GM12865 (cell line): ENCODE measurements around the gene PTER.

Experiments used
- DNase-seq: peaks from one replicate; pipeline ENCODE4 v3.0.0; 2010; ENCODE audit warnings: low read depth
- H3K4me3 ChIP-seq: 2 replicates; pipeline ENCODE4 v1.5.1; 2011; ENCODE audit warnings: mild to moderate bottlenecking, low read depth, low read length, control low read depth
- TF ChIP-seq, protein P1 (sequence below): IDR thresholded peaks from 2 replicates; pipeline ENCODE4 v1.5.1; 2011; ENCODE audit warnings: low read length, control low read depth, low read depth, inconsistent platforms; ENCODE audit not compliant: insufficient read depth; ENCODE audit errors: missing control alignments

The PTER gene

DNA sequence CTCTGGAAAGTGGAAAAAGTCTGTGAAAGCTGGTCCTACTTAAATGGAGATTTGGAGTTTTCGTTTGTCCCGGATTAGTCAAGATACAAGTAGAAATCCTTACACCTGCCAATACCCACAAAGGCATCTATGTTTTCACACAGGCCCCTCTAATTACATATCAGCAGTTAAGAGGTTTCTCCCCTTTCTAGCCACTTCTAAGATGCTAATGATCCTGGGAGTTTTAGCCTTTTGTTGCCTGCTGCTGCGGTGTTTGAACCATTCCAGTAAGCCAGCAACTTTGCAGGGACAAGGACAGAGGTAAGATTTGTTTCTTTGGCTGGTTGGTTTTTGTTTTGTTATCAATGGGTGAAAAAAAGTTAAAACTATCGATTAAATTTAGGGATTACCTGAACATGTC lies 90.6 kb downstream of the PTER start:
- DNase-seq: no peak
- no peak overlapping the region for H3K4me3 ChIP-seq
- TF ChIP-seq, protein P1, sequence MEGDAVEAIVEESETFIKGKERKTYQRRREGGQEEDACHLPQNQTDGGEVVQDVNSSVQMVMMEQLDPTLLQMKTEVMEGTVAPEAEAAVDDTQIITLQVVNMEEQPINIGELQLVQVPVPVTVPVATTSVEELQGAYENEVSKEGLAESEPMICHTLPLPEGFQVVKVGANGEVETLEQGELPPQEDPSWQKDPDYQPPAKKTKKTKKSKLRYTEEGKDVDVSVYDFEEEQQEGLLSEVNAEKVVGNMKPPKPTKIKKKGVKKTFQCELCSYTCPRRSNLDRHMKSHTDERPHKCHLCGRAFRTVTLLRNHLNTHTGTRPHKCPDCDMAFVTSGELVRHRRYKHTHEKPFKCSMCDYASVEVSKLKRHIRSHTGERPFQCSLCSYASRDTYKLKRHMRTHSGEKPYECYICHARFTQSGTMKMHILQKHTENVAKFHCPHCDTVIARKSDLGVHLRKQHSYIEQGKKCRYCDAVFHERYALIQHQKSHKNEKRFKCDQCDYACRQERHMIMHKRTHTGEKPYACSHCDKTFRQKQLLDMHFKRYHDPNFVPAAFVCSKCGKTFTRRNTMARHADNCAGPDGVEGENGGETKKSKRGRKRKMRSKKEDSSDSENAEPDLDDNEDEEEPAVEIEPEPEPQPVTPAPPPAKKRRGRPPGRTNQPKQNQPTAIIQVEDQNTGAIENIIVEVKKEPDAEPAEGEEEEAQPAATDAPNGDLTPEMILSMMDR: no peak

DNA sequence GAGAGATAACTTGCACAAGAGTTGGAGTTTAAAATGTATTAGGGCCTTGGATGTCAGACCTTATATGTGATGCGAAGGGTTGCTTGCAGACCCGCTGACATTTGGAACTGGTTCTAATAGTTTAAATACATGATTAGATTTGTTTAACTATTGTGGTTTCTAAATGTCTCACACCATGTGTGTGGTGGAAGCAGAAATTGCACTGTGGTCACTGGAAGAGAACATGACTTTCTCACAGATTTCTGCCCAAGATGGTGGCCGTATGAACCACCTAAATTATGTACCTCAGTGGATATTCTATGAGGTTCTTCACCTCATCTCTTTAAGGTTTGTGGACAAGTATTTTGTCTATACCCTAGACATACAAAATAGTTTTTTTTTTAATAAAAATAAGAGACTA lies 93.0 kb downstream of the PTER start:
- TF ChIP-seq, protein P1: no peak
- no peak overlapping the region for H3K4me3 ChIP-seq
- DNase-seq: peak; percentile 10

DNA sequence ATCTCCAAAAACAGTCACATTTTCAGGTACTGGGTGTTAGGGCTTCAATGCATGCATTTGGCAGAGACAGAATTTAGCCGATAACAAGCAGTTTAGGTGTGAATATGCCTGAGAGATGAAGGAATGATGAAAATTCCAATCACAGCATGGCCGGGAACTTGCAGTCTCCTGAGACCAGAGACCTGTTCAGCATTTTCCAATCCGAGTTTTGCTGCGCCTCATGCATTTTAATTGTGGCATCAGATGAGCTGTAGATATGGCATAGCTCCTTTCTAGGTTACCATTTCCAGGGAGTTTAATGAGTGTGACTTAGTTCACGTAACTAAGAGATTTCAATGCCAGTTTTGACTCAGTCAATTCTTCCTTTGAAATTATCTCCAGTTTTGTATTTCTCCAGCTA lies 99.3 kb downstream of the PTER start:
- TF ChIP-seq, protein P1: no peak
- DNase-seq: no peak
- H3K4me3 ChIP-seq: no peak overlapping the region

DNA sequence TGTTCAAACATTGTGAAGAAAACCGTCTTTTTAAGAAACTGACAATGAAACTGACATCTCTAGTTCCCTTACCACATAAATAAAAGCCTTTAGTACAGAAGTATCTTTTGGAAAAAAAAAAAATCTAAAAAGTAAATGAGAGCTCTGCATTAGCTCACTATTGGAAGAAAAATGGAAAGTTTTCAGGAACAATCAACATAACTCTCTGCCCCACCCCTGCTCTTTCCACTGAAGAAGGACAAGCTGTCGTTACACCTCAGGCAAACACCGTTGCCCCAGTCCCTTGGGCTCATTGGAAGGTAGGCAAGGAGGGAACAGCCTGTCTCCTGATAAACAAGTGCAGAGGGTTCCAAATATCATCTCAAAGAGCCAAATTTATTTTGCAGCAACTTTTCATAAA lies 107.3 kb downstream of the PTER start:
- TF ChIP-seq, protein P1: no peak

DNA sequence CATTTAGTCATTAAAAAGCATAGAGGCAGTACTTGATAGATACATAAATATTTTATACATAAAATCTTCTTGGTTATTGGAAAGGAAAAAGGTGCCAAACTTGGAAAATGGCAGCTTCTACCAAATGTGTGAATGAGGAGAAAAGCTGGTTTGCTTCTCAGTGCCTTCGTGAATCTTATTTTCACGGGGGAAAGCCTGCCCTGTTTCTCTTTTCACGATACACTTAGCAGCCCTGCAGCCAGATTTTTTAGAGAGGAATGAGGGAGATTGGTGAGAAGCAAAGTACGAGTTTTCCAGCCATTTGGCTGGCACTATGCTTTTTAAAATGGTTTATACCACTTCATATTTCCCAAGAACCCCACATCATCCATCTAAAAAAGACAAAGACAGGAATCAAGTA lies 107.8 kb downstream of the PTER start:
- H3K4me3 ChIP-seq: no peak overlapping the region
- TF ChIP-seq, protein P1: no peak
- DNase-seq: no peak

More for the DNA sequence above, 107.3 kb downstream of the PTER start:
- DNase-seq: no peak
- no peak overlapping the region for H3K4me3 ChIP-seq

DNA sequence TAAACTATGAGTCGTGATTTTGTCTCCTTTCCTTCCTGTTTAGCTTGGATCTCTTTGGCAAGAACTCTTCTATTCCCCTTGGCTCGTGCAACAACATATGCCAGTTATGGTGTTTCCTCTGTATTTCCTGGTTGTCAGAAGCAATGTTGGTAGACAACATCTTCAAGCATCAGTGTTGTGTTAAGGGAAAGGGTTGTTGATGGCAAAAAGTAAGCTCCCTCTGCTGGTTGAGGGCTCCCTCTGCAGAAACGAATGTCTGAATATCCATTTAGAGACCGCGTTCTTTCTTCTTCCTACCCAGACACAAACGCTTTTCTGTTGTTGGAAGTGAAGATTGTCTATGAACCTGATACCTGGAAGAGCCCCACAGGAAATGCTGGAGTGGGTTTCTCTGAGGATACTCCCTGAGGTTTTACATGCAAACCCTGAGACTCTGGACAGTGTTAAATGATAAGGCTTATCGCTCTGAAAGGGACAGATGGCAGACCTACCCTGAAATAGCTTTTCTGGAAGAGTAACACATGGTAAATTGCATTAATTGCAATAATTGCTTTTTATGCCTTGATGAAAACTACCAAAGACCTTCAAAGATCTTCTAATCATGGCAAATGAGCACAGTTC lies 108.4 kb downstream of the PTER start:
- DNase-seq: peak; percentile 49
- no peak overlapping the region for H3K4me3 ChIP-seq
- TF ChIP-seq, protein P1: peak; percentile 68

DNA sequence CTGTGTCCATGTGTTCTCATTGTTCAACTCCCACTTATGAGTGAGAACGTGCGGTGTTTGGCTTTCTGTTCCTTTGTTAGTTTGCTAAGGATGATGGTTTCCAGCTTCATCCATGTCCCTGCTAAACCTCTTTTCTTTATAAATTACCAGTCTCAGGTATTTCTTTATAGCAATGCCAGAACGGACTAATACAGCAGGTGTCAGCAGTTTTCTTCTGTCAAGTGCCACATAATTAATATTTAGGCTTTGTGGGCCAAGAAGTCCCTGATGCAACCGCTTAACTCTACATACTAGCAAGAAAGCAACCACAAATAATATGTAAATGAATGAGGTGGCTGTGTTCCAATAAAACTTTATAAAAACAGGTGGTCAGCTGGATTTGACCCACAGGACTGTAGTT lies 111.2 kb downstream of the PTER start:
- no peak for DNase-seq
- no peak overlapping the region for H3K4me3 ChIP-seq

More for the DNA sequence above, 111.2 kb downstream of the PTER start:
- TF ChIP-seq, protein P1: no peak
